ENCODE data around the gene DPEP1.
"Not testable (repeated sequence)": the region's sequence is repeated elsewhere in the genome, so short reads cannot be mapped to it uniquely, and the experiment has no call there.

Gene DPEP1

DNA sequence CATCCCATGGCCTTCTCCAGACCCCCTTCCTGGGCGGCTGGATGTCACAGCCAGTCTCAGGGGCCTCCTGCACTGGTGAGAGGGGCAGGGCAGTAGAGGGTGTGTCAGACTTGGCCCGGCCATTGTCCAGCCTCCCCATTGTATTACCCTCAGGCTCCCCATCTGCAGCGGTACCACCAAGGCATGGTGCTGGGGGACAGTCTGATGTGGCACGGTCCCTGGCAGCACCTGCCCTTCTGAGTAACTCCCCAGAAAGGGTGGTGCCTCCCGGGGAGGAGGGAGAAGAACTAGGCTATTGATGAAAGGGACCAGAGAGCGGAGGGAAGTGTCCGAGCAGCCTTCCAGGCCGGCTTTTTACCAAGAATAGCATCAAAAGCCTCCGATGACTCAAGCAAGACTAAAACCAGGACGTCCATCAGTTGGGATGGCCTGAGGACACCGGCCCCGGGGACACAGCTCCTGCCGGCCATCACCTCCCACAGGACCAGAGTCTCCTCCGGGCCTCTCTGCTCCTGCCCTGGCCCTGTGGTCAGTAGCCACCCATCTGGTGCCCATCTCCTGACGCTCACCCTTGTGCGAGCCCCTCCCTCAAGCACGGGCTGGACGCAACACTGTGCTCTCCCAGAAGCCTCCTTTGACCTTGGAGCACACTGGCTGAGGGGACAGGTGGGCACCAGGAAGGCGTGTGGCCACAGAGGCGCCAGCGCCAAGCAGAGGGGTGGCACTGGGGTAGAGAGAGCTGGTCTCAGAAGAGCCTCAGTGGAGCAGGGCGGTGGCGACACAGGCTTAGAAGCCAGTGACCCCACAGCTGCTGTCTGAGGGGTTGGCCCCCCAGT, 43.7 kb upstream of the DPEP1 start:
- DNase-seq (ENCODE audit: low spot score), result no peak
- ChIA-PET CTCF (interaction anchor here (0.6 kb wide), 1 partner anchor 109 kb away, joined by 3 read pairs; no protein-coding TSS in a partner anchor), POLR2A (ENCODE audit: low non-redundant PET) (no interaction called here)
- H3K27ac ChIP-seq, result no peak overlapping the region
- TF ChIP-seq, protein P1, sequence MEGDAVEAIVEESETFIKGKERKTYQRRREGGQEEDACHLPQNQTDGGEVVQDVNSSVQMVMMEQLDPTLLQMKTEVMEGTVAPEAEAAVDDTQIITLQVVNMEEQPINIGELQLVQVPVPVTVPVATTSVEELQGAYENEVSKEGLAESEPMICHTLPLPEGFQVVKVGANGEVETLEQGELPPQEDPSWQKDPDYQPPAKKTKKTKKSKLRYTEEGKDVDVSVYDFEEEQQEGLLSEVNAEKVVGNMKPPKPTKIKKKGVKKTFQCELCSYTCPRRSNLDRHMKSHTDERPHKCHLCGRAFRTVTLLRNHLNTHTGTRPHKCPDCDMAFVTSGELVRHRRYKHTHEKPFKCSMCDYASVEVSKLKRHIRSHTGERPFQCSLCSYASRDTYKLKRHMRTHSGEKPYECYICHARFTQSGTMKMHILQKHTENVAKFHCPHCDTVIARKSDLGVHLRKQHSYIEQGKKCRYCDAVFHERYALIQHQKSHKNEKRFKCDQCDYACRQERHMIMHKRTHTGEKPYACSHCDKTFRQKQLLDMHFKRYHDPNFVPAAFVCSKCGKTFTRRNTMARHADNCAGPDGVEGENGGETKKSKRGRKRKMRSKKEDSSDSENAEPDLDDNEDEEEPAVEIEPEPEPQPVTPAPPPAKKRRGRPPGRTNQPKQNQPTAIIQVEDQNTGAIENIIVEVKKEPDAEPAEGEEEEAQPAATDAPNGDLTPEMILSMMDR (conservative IDR thresholded peaks at IDR 0.05; ENCODE audit: low read depth), result no peak

DNA sequence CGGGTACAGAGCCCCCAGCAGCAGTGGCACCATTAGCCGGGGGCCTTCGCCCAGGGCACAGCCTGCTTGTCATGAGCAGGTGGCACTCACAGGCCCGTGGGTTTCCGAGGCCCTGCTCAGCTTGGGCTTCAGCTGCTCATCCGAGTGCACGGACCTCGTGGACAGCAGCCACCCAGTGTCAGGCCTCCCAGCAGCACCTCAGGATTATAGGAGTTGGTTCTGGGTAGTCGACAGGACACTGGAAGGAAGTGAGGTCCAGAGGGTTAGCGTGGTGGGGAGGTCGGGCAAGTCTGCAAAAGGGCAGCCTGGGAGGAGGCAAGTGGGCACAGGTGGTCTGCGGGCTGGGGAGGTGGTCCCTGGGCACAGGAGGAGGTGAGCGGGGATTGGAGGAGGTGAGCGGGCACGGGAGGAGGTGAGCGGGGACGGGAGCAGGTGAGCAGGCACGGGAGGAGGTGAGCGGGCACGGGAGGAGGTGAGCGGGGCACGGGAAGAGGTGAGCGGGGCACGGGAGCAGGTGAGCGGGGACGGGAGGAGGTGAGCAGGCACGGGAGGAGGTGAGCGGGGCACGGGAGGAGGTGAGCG, 43.0 kb upstream of the DPEP1 start:
- ChIA-PET CTCF (interaction anchor here (0.6 kb wide), 1 partner anchor 108 kb away, joined by 3 read pairs; no protein-coding TSS in a partner anchor), POLR2A (ENCODE audit: low non-redundant PET) (no interaction called here)
- TF ChIP-seq, protein P1 (conservative IDR thresholded peaks at IDR 0.05; ENCODE audit: low read depth), result no peak
- DNase-seq (ENCODE audit: low spot score), result no peak
- H3K27ac ChIP-seq, result no peak overlapping the region

DNA sequence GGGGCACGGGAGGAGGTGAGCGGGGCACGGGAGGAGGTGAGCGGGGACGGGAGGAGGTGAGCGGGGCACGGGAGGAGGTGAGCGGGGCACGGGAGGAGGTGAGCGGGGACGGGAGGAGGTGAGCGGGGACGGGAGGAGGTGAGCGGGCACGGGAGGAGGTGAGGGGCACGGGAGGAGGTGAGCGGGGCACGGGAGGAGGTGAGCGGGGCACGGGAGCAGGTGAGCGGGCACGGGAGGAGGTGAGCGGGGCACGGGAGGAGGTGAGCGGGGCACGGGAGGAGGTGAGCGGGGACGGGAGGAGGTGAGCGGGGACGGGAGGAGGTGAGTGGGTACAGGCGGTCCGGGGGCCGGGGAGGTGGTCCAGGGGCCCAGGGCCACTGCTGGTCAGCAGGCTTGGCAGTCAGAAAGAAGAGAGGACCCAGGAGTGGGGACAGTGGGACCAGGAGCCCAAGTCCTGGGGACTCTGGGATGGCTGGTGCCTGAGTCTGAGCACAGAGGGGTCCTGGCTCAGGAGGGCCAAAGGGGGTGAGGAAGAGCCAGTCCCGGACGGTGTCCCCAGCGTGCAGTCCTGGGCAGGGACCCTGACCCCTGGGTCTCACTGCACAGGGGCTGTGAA, 42.4 kb upstream of the DPEP1 start:
- DNase-seq (ENCODE audit: low spot score); H3K27ac ChIP-seq; POLR2A ChIA-PET (ENCODE audit: low non-redundant PET): not testable (repeated sequence)
- CTCF ChIA-PET, result interaction anchor here (0.7 kb wide), 1 partner anchor 149 kb away, joined by 3 read pairs; no protein-coding TSS in a partner anchor

DNA sequence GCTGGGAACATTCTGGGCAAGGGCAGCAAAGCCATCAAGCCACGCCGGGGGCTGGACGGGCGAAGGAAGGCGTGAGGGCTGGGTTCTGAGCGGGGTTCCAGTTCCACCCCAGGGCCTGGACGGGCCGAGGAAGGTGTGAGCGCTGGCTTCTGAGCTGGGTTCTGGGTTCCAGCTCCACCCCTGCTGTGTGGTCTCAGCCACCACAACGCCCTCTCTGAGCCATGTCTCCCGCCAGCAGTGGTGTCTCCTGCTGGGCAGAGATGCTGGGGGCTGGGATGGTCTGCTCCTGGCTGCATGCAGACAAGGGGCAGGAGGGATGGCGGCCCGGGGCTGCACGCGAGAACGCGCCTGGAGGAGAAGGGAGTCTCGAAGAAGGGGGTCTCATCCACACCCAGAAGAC, 41.8 kb upstream of the DPEP1 start:
- H3K27ac ChIP-seq, result no peak overlapping the region
- POLR2A ChIA-PET (ENCODE audit: low non-redundant PET), result no interaction called here
- no peak for DNase-seq (ENCODE audit: low spot score)
- CTCF ChIA-PET, result interaction anchor here (0.7 kb wide), 1 partner anchor 148 kb away, joined by 3 read pairs; no protein-coding TSS in a partner anchor
- TF ChIP-seq, protein P1 (conservative IDR thresholded peaks at IDR 0.05; ENCODE audit: low read depth), result no peak

DNA sequence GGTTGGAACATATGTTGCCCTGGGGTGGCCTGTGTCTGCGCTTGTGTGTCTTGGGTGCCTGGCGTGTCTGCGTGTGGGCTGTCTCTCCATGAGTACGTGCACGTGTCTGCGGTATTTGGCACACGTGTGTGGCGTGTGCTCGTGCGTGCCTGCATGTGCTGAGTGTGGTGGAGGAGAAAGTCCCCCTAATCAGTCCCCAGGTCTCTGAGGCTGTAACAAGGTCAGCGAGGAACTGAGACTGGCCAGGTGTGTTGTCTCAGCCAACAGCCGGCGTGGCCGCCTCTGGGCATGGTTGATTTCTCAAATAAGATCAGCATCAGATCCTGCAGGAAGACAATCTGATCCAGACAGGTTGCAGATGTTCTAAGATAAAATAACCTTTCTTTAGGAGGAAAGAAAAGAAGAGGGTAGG, 41.4 kb upstream of the DPEP1 start:
- DNase-seq (ENCODE audit: low spot score), result no peak
- ChIA-PET POLR2A (ENCODE audit: low non-redundant PET) (no interaction called here), CTCF (no interaction called here)
- TF ChIP-seq, protein P1 (conservative IDR thresholded peaks at IDR 0.05; ENCODE audit: low read depth), result no peak
- no peak overlapping the region for H3K27ac ChIP-seq

DNA sequence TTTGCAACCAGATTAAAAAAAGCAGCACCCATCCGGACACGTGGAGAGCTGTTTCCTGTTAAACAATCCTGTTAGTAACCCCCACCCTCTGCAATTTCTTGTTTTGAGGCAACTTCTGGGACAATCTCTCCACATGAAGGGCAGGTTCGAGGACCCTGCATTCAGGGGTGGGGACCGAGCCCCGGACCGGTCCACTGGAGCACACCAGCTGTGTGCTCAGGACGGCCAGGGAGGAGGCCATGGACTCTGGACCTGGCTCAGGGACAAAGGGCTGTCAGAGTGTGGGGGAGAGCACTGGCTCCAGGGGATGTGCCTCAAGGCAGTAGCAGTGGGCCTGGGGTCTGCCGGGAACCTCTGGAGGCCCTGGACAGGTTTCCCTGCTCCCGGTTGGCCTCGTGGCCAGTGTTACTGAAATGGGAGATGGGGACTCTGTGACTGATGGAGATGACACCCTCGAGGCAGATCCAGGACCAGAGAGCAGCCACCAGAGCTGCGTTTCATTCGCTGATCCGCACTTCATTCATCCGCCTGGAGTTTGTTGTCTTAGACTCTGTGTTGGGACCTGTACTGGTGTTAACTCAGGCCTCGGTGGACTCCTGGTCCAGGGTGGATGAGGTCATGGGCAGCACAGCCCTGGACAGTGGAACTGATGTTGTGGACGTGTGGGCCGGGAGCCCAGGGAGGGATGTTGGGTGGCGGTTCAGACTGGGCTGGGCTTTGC, 40.8 kb upstream of the DPEP1 start:
- H3K27ac ChIP-seq, result no peak overlapping the region
- DNase-seq (ENCODE audit: low spot score), result no peak
- POLR2A ChIA-PET (ENCODE audit: low non-redundant PET), result no interaction called here
- TF ChIP-seq, protein P1 (conservative IDR thresholded peaks at IDR 0.05; ENCODE audit: low read depth), result no peak
- CTCF ChIA-PET, result interaction anchor here (0.5 kb wide), 1 partner anchor 9 kb away, joined by 3 read pairs; no protein-coding TSS in a partner anchor
